ENCODE results near the gene PCSK1.

PCSK1 gene

DNA sequence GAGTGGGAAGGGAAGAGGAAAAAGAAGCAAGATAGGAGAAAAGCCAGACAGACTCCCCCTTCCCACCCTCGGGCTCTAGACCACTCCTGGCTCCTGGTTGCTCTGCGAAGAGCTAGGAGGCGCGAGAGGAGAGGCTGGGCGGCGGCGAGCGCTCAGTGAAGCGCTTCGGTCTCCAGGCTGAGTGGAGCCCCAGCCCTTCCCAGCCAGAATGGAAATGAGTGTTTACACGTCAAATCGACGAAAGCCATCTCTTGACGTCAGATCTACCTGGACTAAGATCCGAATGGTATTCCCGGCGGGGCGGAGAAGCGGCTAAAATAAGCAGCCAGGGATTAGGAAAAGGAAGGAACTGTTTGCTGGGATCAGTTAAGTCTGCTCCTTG, at the start of gene PCSK1:
PCSK1 (minus strand) TSS at position 183 of the 382 bp plus-strand sequence. CDS start 206 bp downstream, outside the sequence.
- DNase-seq, result peak; percentile 60

DNA sequence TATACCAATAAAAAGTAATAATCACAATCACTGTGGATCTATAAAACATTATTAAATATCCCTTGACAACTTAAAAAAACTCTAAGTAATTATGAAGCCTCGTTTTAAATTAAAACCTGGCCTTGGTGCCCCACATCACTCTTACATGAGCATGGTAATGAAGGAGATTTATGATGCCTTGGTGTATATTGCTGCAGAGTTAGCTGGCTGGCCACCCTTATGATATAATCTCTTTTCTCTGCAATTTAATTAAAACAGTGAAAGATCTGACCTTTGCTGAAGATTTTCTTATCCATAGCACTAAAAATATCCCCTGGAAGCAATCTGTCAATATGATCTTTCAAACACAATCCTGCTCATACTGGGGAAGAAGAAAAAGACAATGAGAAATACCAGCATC, 48.8 kb upstream of the PCSK1 start:
- no peak for DNase-seq

DNA sequence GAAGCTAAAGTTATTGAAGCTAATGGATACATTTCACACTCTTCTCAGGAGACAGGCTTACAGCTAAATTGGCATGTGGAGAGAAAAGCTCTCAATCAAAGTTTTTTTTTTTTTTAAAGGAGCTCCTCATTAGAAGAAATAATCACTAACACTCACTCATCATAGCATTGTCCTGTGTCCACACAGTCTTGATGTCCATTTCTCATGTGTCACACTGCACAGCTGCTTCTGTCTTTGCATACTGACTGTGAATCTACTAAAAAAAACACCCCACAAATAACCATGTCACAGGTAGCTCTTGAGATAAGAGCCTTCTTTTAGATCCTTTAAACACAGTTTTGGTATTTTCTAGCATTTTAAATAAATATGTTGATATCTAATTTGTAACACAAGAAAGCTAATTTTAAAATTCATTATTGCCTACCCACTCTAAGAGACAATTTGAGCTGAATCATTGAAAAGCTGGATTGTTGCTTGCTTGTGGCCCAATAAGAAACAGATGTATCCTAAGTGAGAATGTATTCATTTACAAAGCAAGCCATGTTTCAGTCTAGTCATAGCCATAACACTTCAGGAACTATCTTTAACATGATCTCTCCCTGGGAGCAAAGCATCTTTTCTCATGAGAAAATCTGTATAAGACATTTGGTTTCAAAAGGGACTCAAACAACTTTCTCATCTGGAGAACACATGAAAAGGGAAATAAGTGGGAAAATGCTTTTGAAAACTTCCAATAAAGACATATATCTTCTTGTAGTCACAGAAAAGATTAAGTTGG, 48.1 kb upstream of the PCSK1 start:
- no peak for DNase-seq

DNA sequence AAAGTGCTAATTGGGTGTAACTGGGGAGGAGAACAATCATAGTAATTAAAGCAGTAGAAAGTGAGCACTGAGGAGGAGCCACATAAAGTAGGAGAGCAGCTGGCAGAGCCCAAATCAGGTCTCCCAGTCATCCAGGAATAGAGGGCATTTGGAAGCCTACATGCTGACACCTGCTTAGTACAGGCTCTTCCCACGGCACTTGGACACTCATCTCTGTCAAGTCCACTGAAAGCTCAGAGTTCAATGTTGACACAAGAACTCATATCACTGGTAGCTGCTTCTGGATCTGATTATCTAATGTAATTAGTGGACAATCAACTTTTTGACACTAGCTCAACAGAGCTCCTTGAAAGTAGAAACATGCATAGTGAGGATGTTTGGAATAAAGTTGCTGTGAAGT, 45.9 kb upstream of the PCSK1 start:
- DNase-seq, result no peak

DNA sequence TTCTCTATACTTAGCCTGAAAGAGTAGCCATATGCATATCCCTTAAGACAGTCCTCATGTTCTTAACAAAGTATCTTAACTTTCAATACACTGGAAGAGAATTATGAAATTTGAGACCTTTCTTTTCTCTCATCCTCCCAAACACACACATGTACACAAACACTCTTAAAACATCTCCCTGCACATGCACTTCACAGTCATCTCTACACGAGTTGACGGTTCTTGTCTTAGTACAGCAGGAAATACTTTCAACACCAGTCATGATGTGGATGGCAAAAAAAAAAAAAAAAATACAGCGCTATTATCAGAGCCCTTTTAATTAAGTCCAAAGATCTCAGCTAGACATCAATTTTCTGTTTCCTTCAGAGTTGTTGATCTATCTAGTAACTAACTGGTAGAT, 43.6 kb upstream of the PCSK1 start:
- no peak for DNase-seq

DNA sequence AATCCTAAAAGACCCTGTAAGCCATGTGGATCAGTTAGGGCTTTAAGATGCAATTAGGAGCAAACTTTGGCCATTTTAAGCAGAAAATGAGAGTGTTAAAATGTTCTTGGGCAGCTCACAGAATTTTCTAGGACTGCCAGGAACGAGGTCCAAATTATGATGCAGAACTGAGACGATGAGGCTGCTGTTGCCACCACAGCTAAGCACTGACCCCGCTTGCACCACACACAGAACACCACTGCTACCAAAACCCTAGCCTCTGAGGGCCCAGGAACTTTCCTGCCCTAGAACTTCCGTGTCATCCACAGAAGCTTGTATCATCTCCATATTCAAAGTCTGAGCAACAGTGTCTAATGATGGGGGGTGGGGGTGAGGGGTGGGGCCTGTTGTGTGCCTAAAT, 41.0 kb upstream of the PCSK1 start:
- DNase-seq, result no peak

DNA sequence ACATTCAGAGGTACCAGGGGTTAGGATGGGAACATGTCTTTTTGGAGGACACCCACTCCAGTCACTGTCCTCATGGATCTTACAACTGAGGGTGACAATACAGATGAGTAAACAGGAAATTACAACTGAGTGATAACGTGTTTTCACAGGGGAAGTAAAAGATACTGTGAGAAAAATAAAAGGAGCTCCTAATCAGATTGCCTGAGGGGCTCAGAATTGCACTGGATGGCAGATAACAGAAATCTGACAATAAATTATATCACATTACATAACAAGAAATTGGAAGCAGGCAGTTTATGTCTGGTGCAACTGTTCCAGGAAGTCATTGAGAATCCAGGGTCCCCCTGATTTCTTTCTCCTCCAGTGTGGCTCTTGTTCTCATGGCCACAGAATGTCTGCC, 40.1 kb upstream of the PCSK1 start:
- DNase-seq, result no peak

DNA sequence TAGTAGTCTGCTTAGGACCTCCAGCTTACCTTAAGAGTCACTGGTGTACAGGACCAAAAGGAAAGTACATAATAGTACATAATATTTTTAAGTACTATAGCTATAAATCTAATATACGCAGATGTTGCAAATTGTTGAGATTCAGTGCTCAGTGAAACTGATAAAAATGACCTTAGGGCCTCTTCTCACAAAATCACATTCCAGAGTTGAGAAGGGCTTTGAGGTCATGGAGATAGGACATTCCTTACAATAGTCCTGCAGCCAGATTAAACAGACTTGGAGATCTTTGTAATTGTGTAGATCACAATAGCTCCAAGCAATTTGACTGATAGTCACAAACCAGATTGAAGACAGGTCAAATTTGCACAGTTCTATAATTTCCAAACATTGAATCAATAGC, 37.7 kb upstream of the PCSK1 start:
- DNase-seq, result no peak

DNA sequence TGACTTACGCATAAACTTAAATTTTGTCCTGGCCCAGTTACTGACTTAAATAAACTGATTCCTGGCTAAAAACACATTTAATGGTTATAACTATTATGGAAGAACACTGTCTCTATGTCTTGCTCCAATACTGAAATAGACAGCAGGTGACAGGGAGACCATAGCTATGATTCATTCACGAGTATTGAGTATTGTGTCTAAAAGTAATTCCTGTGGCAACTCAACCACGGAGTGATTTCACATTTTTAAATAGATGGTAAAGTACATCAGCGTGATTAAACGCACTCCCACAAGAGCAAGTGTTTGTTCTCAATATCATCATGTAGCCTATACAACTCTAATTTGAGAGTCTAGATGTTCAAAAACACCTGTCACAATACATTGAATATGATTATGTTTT, 35.9 kb upstream of the PCSK1 start:
- DNase-seq, result no peak

DNA sequence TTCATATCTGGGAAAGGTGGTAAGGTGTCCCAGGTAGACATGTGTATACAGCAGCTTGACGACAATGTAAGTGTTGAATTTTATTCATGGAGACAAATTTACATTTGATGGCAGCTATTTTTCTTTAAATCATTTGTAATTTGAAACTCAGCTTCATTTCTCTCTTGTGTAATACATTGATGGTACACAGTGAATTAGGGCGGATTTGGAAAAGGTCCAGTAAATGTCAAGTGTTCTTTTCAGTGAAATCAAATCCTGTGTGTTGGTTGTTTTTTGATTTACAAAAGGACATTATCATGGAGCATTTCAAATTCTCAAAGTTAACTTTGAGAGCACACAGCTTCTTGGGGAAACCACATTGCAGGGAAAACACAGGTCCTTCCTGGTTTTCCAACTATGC, 30.0 kb upstream of the PCSK1 start:
- DNase-seq, result peak; percentile 18

DNA sequence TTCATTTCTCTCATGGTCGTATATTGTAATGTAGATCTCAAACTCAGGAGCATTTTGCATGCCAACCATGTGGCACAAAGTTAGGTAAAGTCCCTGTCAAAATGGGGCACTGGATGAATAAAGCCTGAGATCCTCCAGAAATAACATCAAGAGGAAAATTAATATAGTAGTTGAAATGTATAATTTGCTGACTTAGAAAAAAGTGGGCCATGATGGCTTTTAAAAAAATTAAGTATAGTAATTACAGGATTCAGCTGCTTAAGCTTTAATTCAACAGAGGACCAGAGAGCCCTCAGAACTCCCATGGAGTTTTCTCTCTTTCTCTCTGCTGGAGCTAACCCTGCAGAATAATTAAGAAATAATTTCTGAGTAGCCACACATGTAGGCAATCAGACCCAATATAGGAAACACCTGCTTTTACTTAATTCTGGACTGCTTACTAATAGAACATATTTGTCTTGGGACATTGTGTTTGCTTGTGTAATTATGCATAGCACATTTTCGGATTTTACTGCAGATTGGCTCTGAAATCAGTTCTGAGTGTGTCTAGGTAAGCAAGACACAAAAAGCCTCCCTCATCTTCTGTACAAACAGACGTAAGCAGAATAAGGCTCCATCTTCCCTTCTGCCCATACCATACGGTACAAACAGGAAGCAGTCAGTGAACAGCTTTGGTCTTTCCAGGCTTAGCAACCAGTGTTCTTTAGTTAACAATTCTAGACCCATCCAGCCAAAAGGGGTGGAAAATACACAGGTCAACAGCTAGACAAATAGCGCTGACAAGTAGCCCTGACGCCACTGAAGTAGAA, 26.5 kb upstream of the PCSK1 start:
- no peak for DNase-seq

DNA sequence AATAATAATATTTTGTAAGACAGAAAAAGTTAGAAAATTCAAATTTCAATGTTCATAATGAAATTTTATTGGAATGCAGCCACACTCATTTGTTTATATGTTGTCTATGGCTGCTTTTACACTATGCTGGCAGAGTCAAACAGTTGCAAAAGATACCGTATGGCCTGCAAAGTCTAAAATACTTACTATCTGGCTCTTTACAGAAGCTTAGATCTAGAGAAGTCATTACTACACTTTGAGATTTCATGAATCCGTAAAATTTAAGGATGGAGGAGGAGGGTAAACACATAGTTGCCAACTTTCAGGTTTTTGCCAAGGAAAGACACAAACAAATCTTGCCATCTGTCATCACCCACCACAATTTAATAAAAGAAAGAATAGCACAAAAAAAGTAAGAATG, 25.1 kb upstream of the PCSK1 start:
- no peak for DNase-seq

DNA sequence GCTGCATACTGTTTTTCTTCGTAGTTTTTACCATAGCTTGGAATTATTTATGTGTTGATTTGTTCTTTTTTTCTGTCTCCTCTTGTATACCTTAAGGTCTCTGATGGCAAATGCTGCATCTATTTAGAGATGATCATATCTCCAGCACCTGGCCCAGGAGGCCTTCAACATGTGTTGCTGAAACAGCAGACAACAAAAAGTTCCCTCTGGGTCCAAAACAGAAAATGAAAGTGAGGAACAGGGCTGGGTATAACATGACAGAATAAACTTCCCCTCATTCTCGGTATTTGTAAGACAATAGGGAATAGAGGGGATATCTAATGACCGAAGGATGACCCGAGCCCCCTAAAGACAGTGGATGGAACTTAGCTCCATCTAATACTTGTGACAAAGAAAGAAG, 22.7 kb upstream of the PCSK1 start:
- no peak for DNase-seq

DNA sequence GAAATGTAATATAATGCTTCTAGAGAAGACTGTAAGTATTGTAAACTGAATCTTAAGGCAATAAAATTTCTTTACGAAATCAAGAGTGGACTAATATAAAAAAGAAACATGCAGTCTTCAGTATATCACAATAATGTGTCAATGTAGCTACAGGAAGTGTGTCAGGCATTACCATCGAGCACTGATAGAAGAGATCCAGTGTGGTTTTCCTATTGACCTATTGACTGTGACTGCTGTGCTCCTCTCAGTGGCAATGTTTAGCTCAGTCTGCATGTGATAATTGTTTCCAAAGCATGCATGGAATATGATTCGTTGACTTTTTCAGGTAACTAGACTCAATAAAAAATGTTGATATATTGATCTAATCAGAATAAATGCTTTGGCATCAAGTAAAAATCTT, 20.3 kb upstream of the PCSK1 start:
- no peak for DNase-seq

DNA sequence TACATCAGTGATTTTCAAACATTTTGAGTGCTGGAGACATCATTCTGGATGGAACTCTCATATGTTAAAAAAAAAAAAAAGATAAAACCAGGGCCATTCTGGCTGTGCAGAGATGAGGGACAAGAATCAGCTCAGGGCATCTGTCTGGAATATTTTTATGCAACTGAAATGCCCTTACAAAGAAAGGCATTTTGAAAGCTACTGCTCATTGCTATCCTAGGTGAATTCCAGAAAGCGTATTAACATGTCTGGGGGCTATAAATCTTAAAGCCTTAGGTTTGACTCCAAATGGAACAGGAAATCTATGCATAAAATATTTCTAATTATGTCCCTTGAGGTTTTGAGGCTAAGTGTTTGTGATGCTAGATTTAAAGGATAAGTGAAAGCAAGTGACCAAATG, 14.9 kb upstream of the PCSK1 start:
- no peak for DNase-seq

DNA sequence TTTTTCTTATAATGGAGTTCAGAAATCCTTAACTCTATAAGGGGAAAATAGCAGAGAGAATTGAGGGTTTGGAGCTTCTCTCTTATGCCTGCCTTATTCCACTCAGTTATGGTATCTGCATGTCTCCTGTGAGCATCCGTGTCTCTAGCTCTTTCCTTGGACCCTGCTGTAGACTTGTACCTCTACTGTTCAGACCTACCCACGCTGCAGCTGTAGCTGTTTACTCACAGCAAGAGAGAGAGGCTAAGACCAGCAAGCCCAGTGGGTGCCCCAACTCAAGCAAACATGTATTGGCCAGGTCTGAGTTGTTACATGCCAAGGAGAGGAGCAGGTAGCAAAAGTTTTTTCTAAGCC, 7.1 kb upstream of the PCSK1 start:
- DNase-seq, result no peak

DNA sequence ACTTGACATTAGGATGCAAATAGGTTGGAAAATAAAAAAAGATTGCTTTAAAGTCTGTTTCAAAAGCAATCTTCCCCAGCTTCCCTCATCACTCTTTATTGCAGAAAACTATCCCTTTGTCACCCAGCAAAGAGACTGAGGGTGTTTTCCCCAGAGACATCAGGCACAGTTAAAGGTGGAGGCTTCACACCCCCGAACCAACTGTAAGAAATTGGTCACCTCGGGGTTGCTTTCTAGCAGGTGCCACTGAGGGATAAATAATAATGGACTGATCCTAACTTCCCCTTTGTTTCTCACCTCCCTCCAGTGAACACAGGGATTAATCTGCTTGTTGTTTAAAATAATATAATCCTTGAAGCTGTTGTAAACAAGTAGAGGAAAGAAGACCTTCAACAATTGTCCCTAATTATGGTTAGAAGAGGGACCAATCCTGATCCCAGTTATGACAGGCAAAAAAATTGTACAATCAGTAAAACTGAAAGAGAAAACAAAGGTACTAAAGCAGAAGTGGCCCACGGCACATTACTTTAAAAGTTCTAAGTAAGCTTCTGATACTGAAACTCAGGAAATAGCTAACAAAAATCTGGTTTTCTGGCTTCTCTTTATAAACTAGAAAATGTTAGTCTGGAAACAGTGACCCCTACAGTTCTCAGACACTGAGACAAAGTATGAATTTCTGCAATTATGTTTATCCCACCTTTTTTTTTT, 6.6 kb upstream of the PCSK1 start:
- no peak for DNase-seq

DNA sequence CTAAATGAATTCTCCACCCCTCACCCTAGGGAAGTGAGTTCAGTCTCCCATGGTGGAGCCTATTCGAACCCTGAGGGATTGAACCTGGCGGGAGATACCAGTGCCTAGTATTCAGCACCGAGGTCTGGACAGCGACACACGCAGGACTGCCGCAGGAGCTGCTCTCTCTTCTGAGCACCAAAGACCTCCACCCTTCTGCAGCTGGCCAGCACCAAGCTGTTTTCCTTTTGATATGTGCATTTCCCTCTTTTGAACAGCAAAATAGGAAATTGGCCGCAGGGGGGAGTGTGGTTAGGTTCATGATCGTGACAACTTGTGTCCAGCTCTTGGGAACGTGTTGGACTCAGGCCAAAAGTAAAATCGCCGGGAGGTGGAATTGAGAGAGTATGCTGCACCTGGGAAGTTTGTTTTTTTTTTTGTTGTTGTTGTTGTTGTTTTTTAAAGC, 1.2 kb upstream of the PCSK1 start:
- peak; percentile 13 for DNase-seq

DNA sequence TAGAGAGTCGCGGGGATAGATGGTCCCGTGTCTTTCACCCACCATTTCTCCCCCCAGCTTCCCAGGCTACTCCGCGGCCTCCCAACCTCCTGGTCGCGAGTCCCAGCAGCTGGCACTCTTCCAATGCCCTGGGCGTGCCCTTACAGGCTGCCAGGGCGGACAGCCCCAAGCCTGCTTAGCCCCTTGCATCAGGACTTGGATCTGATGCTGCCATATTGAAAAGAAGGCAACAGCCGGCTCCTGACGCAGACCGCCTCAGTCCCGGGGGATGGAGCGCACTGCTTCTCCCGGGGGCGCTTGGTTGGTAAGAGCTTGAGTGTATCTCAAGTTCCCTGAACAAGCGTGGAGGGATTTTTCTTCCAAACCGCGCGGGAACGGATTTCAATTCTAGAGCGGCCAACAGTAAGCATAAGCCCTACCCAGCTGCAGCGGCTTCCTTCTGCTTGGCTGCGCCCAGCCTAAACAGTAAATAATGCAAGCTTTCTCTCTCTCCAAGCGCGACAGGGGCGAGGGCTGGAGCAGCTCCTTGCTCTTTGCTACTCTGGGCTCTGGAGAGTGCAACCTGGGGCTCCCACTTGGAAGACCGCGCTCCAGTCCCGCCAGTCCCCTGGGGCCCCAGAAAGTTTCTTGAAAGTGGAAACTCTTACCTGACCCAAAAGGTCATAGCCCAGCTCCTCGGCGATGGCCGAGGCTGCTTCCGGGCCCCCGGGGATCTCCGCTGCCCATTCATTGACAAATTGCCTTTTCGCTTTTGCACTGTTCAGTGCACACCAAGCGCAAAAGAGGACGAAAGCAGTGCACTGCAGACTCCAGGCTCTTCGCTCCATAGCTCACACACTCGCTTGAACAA, 607 bp downstream of the PCSK1 start:
- DNase-seq, result peak; percentile 57

DNA sequence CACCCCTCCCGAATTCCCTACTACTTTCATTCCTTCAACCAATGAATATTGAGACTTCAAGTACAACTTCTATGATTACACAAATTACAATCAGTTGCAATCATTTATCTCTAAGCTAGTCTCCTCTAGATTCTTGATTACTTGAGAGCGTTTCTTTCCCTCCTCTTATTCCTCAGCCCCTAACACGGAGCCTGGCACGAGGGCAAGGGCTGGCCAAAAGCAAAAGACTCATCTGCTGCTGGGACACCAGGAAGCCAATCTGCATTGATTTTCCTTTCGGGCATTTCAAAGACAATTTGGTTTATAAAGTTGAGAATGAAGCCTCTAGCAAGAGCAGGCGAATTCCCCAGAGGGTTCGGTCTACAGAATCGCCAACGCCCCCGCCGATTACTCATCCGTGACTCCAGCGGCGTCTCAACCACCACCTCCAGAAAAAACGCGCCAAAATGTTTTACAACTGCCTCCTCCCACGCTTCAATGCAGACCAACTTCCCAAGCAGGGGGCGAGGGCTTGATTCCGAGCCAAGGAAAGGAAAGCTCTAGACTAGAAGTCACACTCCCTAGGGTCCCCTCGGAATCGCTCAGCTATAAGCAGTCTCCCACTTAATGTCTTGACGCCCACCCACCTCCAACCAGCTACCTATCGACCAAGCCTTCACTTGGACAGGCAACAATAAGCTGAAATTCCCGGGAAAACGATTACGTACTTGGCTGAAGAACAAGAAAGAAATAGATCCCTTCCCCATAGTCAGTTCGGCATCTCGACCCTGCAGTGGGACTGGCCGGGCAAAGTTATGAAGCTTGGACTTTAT, 1.5 kb downstream of the PCSK1 start:
- peak; percentile 50 for DNase-seq

DNA sequence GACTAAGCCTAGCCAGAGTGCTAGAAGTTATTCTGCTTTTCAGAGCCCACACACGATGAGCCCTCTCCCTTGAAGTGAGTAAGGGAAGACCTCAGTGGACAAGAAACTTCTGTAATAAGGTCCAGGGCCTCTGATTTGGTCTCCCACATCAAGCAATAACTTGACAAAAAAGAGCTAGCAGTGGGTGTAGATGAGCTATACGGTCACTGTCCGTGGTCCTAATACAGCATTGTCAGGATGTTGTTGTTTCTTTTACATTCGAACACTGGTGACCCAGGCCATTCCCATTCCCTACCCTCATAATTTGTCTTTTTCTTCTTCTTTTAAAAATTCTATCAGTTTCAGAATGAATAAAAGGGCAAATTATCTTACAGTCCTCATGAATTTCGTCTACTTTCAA, 5.2 kb downstream of the PCSK1 start:
- no peak for DNase-seq

DNA sequence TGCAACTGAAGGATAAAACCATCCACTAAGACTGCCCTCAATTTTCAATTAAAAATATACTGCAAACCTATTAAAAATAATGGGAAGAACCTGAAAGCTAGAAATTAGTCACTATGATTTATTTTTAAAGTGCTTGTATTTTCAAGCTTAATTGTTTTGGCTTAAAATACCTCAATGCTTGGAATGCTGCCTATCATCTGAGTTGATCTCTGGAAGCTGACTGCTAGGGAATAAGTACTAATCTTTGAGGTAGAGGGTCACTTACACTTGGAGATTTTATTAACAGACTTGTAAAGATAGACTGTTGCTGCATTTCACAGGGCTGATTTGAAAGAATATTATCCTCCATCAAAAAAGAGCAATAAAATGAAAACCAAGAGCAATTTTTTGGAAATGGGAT, 6.2 kb downstream of the PCSK1 start:
- no peak for DNase-seq

Data from NCI-H2171 treated with DMSO at 0.1 percent for 48 hours (cell line).